OCI-M2 (cell line): Measurements from ENCODE around the gene EID2B.

ENCODE experiments used
- DNase-seq: peaks from one replicate; lab custom pipeline; 2025; ENCODE audit not compliant: unreplicated experiment; lab: John Stamatoyannopoulos, UW

EID2B gene

DNA sequence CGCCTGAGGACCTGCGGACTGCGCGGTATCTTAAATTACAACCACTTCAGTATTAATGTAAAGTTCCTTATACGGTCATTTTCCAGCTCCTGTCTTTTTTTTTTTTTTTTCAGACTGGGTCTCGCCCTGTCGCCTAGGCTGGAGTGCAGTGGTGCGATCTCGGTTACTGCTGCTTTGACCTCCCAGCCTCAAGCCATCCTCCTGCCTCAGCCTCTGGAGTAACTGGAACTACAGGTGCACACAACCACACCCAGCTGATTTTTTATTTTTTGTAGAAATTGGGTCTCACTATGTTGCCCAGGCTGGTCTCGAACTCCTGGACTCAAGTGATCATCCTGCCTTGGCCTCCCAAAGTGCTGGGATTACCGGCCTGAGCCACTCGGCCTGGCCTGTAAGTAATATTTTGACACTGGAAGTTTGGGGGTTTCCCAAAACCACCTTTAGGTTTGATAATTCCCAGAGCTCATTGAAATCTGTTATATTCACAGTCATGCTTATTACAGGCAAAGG is 406 bp upstream of the EID2B start:
- DNase-seq, result no peak

DNA sequence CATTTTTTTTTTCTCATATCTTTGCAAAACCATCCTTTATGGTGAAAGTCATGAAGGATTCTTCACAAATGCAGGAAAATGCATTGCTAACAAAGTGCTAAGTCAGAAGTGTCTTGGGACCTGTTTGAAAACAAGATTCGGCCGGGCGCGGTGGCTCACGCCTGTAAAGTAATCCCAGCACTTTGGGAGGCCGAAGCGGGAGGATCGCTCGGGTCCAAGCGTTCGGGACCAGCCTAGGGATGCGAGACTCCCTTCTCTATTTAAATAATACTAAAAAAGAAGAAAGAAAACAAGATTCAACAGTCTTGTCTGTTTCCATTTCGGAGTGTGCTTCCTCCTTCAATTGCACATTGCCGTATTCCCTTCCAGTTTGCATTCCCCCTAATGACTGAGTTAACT is 819 bp downstream of the EID2B start:
- DNase-seq, result no peak

DNA sequence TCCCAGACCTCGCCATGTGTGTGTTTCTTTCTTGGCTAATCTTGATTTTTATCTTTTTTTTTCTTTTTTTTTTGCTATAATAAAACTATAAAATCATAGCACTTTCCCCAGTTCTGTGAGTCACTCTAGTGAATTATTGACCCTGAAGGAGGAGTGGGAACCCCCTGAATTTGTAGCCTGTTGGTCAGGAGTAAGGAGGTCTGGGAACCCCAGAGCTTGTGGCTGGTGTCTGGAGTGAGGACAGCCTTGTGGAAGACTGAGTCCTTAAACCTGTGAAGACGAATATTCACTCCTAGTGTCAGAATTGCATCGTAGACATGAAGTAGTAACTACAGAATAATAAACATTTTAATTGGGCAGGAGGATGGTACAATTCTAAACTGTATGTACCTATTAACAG is 7.4 kb downstream of the EID2B start:
- DNase-seq, result no peak

GRCh38 chr19:39524495-39524894 is 8.2 kb downstream of the EID2B start:
- no peak for DNase-seq

DNA sequence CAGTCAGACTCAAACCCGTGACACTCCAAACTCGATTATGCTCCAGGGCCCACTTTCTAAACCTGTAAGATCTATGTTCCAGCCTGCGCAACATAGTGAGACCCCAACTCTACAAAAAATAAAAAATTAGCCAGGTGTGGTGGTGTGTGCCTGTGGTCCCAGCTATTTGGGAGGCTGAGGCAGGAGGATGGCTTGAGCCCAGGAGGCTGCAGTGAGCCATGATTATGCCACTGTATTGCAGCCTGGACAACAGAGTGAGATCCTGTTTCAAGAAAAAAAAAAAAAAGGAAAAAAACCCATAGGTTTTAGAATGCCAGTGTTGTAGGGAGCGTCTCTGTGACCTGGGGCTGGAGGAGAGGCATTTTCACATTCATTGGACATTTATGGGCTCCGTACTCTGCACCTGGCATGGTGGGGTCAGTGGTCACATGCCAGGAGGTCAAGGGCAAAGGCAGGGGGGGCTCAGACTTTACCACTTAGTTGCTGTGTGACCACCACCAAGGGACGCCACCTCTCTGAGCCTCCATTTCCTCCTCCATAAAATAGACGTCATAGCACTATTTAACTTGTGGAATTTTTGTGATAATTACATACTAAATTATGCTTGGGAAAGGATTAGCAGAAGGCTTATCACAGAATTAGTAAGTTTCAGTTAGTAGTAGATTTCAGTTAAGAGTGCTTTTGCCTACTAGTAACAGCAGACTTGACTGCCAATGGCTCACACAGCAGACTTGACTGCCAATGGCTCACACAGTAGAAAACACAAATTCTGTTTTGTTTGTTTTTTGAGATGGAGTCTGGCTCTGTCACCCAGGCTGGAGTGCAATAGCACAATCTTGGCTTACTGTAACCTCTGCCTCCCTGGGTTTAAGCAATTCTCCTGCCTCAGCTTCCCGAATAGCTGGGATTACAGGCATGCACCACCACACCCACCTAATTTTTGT is 11.8 kb downstream of the EID2B start:
- no peak for DNase-seq

DNA sequence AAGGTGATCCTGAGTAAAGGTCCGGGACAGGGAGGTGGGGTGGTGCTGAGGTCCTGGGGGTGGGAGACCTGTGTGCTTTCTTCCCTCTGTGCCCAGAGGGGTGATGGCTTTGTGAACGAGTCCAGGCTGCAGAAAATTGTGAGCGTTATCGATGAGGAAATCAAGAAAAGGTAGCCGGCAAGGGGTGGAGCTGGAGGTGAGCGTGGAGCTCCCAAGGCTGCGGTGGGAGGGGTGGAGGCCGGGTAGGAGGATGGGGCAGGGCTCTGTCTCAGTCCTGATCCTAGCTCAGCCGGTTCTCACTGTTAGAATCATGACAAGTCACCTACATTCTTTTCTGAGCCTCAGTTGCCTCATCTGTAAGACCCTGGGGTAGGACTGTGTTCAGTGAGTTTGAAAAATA is 13.7 kb downstream of the EID2B start:
- no peak for DNase-seq

DNA sequence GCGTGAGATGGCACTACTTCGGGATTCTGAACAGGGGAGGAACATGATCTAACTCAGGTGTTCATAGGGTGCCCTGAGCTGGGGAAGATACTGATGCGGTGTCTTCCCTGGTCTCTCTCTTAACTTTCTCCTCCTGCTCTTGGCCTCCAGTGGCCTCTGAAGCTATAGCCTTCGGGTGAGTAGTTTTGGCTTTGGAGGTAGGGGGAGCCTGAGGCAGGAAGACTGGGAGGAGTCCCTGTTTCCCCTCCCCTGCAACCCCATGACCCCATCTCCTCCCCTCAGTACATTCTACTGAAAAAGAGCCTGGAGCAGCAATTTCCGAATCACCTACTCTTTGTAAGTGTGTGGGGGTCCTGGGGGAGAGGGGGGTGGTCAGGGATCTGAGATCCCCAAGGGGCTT is 14.2 kb downstream of the EID2B start:
- no peak for DNase-seq

DNA sequence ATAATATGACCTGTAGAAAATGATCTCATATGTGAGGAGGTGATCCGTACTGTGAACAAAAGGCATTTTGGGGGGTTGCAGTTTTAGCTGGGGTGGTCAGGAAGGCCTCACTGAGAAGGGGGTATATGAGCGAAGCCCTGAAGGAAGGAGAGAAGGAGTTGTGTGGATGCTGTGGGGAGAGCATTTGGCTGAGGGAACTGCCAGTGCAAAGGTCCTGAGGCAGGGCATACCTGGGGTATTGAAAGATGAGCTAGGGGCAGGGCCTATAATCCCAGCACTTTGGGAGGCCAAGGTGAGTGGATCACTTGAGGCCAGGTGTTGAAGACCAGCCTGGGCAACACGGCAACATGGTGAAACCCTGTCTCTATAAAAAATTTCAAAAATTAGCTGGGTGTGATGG is 15.2 kb downstream of the EID2B start:
- no peak for DNase-seq

GRCh38 chr19:39516270-39516669 is 16.4 kb downstream of the EID2B start:
- DNase-seq, result no peak

DNA sequence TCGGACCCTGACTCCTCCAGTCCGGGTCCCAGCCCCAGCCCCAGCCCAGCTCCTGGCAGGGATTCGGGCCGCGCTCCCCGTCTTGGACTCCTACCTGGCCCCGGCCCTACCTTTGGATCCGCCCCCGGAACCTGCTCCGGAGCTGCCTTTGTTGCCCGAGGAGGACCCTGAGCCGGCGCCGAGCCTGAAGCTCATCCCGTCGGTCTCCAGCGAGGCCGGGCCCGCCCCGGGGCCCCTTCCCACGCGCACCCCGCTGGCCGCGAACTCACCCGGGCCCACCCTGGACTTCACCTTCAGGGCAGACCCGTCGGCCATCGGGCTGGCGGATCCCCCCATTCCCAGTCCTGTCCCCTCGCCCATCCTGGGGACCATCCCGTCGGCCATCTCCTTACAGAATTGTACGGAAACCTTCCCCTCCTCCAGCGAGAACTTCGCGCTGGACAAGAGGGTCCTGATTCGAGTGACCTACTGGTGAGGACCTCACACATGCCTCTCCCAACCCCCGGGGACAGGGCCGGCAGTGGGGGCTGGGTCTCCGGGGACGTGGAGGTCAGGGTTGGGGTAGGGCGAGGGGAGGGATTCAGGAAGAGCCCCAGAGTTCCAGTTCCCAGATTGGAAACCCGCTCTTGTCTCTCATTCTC is 17.0 kb downstream of the EID2B start:
- DNase-seq, result no peak

DNA sequence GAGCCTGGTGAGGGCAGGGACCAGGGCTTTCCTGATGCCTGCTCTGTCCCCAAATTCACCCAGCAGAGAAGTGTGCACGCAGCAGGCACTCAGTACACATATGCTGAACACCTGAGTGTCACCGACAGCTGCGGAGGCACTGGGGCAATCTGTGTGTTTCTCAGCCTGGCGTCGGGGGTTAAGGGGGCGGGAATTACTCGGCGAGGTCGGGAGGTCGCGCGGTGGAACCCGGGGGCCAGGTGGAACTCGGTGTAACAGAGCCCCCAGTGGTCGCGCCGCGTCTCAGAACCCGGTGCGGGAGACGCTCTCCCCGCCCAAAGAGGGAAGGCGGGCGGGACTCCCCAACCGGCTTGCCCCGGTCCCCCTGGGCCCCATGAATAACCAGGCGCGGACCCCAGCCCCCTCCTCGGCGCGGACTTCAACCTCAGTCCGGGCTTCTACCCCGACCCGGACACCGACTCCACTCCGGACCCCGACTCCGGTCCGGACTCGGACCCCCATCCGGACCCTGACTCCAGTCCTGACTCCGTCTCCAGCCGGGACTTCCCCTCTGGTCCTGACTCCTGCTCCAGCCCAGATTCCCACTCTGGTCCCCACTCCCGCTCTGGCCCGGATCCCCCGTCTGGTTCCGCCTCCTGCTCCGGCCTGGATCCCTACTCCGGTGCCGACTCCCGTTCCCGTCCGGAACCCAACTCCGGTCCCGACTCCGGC is 17.7 kb downstream of the EID2B start, which contains the start of gene SELENOV:
Gene SELENOV (plus strand): TSS at position 300 of the 711 bp plus-strand sequence. CDS start 74 bp downstream, at position 374.
- DNase-seq, result no peak

DNA sequence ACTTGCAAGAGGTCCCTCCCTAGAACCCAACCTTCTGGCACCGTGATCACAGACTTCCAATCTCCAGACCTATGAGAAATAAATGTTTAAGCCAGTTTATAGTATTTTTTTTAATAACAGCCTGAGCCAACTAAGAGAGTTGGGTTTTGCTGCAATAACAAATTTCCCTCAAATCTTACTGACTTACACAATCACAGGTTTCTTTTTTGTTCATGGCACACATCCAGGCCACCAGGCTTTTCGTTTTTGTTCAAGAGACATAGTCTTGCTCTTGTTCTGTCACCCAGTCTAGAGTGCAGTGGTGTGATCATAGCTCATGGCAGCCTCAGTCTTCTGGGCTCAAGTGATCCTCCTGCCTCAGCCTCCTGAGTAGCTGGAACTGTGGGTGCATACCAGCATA is 19.7 kb downstream of the EID2B start:
- no peak for DNase-seq

DNA sequence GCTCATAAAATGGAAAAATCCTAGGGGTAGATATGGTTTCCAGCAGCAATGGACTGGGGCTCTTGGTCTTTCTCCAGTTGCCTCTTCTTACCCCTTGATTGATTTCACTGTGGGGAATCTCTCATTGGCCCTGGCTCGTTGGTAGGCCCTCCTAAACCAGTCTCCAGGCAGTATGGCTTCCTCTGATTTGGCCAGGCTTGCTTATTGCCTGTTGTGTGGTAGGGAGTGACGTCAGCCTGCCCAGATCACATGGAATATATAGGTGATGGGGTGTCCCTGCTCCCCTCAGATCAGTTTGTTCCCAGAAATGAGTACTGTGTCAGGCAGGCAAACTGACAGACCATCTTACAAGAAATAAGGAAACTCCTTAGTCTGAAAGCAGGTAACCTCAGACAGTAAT is 23.4 kb downstream of the EID2B start:
- no peak for DNase-seq

GRCh38 chr19:39508629-39509028 is 24.0 kb downstream of the EID2B start:
- DNase-seq, result no peak

GRCh38 chr19:39507715-39508364 is 24.8 kb downstream of the EID2B start:
- no peak for DNase-seq

DNA sequence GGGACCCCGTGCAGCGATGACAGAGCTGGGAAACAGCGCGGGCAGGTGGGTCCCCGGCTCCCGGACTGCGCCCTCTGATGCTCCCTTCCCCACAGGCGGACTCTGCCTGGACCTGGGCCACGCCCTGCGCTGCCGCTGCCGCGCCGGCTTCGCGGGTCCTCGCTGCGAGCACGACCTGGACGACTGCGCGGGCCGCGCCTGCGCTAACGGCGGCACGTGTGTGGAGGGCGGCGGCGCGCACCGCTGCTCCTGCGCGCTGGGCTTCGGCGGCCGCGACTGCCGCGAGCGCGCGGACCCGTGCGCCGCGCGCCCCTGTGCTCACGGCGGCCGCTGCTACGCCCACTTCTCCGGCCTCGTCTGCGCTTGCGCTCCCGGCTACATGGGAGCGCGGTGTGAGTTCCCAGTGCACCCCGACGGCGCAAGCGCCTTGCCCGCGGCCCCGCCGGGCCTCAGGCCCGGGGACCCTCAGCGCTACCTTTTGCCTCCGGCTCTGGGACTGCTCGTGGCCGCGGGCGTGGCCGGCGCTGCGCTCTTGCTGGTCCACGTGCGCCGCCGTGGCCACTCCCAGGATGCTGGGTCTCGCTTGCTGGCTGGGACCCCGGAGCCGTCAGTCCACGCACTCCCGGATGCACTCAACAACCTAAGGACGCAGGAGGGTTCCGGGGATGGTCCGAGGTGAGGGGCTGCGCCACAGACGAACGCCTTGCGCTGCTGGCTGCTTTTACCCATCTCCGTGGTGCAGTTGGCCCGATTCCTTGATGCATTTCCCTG is 25.5 kb downstream of the EID2B start:
- DNase-seq, result no peak

- no peak for DNase-seq
These were observed 26.1 kb downstream of the EID2B start for GRCh38 chr19:39506598-39506943.

GRCh38 chr19:39502640-39503417 is 29.8 kb downstream of the EID2B start:
- peak; percentile 72 for DNase-seq

GRCh38 chr19:39501340-39501739 is 31.3 kb downstream of the EID2B start:
- no peak for DNase-seq

GRCh38 chr19:39500543-39500942 is 32.1 kb downstream of the EID2B start:
- no peak for DNase-seq
